Measurements from ENCODE around the gene CCDC146.

CCDC146 gene

GRCh38 chr7:77335581-77335980 is 213.2 kb downstream of the CCDC146 start:
- no peak overlapping the region for H3K27ac ChIP-seq (ENCODE audit: low read depth, low read length)
- no peak overlapping the region for H3K9ac ChIP-seq (ENCODE audit: low read length)
- no peaks in the 10 kb centered on the region for H3K9me3 ChIP-seq (ENCODE audit: insufficient read depth, low read length)
- TF ChIP-seq EZH2phosphoT487 (conservative IDR thresholded peaks at IDR 0.05; ENCODE audit: low read length) = no peak
- TF ChIP-seq CTCF (IDR thresholded peaks at IDR 0.05; ENCODE audit: insufficient read depth, low read length, poor library complexity, severe bottlenecking) = no peak
- no peak overlapping the region for H3K4me3 ChIP-seq (ENCODE audit: insufficient read depth, low read length, poor library complexity, severe bottlenecking)
- no peaks in the 10 kb centered on the region for H3K79me2 ChIP-seq (ENCODE audit: insufficient read depth, low read length)
- no peaks in the 10 kb centered on the region for H3K9me2 ChIP-seq (replicated peaks; ENCODE audit: insufficient read depth, low read length)
- H2AFZ ChIP-seq (ENCODE audit: low read depth, low read length, severe bottlenecking) = no peak overlapping the region
- no peaks in the 10 kb centered on the region for H4K20me1 ChIP-seq (ENCODE audit: low read depth, low read length)
- H3K27me3 ChIP-seq (ENCODE audit: low read length) = no peaks in the 10 kb centered on the region
- no peaks in the 10 kb centered on the region for H3F3A ChIP-seq (ENCODE audit: insufficient read depth)
- no peak overlapping the region for H3K4me2 ChIP-seq (ENCODE audit: low read depth, low read length, poor library complexity, severe bottlenecking)
- no peaks in the 10 kb centered on the region for H3K36me3 ChIP-seq (ENCODE audit: low read length)

GRCh38 chr7:77337456-77337990 is 215.1 kb downstream of the CCDC146 start:
- Histone ChIP-seq H3K9me2 (replicated peaks; ENCODE audit: insufficient read depth, low read length) (no peaks in the 10 kb centered on the region), H3K36me3 (ENCODE audit: low read length) (no peaks in the 10 kb centered on the region), H3K4me3 (ENCODE audit: insufficient read depth, low read length, poor library complexity, severe bottlenecking) (no peak overlapping the region), H3F3A (ENCODE audit: insufficient read depth) (no peaks in the 10 kb centered on the region), H3K9me3 (ENCODE audit: insufficient read depth, low read length) (no peaks in the 10 kb centered on the region), H3K79me2 (ENCODE audit: insufficient read depth, low read length) (no peaks in the 10 kb centered on the region), H3K4me2 (ENCODE audit: low read depth, low read length, poor library complexity, severe bottlenecking) (no peak overlapping the region), H3K27ac (ENCODE audit: low read depth, low read length) (no peak overlapping the region), H3K27me3 (ENCODE audit: low read length) (no peaks in the 10 kb centered on the region), H3K9ac (ENCODE audit: low read length) (no peak overlapping the region), H4K20me1 (ENCODE audit: low read depth, low read length) (no peaks in the 10 kb centered on the region), H2AFZ (ENCODE audit: low read depth, low read length, severe bottlenecking) (no peak overlapping the region)
- TF ChIP-seq CTCF (IDR thresholded peaks at IDR 0.05; ENCODE audit: insufficient read depth, low read length, poor library complexity, severe bottlenecking) = no peak
- TF ChIP-seq EZH2phosphoT487 (conservative IDR thresholded peaks at IDR 0.05; ENCODE audit: low read length) = no peak

- Histone ChIP-seq H3F3A (ENCODE audit: insufficient read depth) (no peaks in the 10 kb centered on the region), H3K9me3 (ENCODE audit: insufficient read depth, low read length) (no peaks in the 10 kb centered on the region), H3K4me3 (ENCODE audit: insufficient read depth, low read length, poor library complexity, severe bottlenecking) (no peak overlapping the region), H3K79me2 (ENCODE audit: insufficient read depth, low read length) (no peaks in the 10 kb centered on the region), H3K4me2 (ENCODE audit: low read depth, low read length, poor library complexity, severe bottlenecking) (no peak overlapping the region), H3K27ac (ENCODE audit: low read depth, low read length) (no peak overlapping the region), H3K9ac (ENCODE audit: low read length) (no peak overlapping the region), H3K27me3 (ENCODE audit: low read length) (no peaks in the 10 kb centered on the region), H2AFZ (ENCODE audit: low read depth, low read length, severe bottlenecking) (no peak overlapping the region), H3K36me3 (ENCODE audit: low read length) (no peaks in the 10 kb centered on the region), H4K20me1 (ENCODE audit: low read depth, low read length) (no peaks in the 10 kb centered on the region), H3K9me2 (replicated peaks; ENCODE audit: insufficient read depth, low read length) (no peaks in the 10 kb centered on the region)
- TF ChIP-seq EZH2phosphoT487 (conservative IDR thresholded peaks at IDR 0.05; ENCODE audit: low read length) (no peak), CTCF (IDR thresholded peaks at IDR 0.05; ENCODE audit: insufficient read depth, low read length, poor library complexity, severe bottlenecking) (no peak)
Measured at GRCh38 chr7:77338260-77338659, 215.8 kb downstream of the CCDC146 start.
